22Rv1 (cell line): ENCODE data around the gene C19orf33.

Experiments used
- H3K27ac ChIP-seq: fragments of 450-650 bp; 2 replicates; pipeline ENCODE4 v1.5.1; 2017
- ZFX ChIP-seq: fragments of 450-650 bp; IDR thresholded peaks from 2 replicates; pipeline ENCODE4 v1.6.1; 2017; ENCODE audit warnings: antibody characterized with exemption, borderline replicate concordance
- TF ChIP-seq, protein P1 (sequence below): fragments of 450-650 bp; IDR thresholded peaks from 2 replicates; pipeline ENCODE4 v1.5.1; 2017; ENCODE audit warnings: mild to moderate bottlenecking

Gene C19orf33

DNA sequence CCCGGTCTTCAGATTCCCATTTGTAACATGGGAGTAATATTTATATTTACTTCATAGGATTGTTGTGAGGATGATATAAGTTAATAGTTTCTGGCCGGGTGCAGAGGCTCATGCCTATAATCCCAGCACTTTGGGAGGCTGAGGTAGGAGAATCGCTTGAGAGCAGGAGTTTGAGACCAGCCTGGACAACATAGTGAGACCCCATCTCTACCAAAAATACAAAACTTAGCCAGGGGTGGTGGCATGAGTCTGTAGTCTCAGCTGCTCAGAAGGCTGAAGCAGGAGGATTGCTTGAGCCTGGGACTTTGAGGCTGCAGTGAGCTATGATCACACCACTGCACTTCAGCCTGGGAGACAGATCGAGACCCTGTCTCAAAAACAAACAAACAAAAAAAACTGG, 42.8 kb downstream of the C19orf33 start:
- TF ChIP-seq, protein P1, sequence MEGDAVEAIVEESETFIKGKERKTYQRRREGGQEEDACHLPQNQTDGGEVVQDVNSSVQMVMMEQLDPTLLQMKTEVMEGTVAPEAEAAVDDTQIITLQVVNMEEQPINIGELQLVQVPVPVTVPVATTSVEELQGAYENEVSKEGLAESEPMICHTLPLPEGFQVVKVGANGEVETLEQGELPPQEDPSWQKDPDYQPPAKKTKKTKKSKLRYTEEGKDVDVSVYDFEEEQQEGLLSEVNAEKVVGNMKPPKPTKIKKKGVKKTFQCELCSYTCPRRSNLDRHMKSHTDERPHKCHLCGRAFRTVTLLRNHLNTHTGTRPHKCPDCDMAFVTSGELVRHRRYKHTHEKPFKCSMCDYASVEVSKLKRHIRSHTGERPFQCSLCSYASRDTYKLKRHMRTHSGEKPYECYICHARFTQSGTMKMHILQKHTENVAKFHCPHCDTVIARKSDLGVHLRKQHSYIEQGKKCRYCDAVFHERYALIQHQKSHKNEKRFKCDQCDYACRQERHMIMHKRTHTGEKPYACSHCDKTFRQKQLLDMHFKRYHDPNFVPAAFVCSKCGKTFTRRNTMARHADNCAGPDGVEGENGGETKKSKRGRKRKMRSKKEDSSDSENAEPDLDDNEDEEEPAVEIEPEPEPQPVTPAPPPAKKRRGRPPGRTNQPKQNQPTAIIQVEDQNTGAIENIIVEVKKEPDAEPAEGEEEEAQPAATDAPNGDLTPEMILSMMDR, result no peak
- TF ChIP-seq ZFX, result no peak
- no peak overlapping the region for H3K27ac ChIP-seq

- no peak overlapping the region for H3K27ac ChIP-seq
- TF ChIP-seq, protein P1, result no peak
- TF ChIP-seq ZFX, result no peak
Measured at GRCh38 chr19:38350883-38351282, 46.8 kb downstream of the C19orf33 start.

- TF ChIP-seq, protein P1, result no peak
- TF ChIP-seq ZFX, result no peak
- H3K27ac ChIP-seq, result no peak overlapping the region
Measured at GRCh38 chr19:38351865-38352395, 47.9 kb downstream of the C19orf33 start.

- TF ChIP-seq ZFX, result no peak
- no peak overlapping the region for H3K27ac ChIP-seq
Measured at GRCh38 chr19:38352611-38353010, 48.6 kb downstream of the C19orf33 start.
